Stimulated activated CD4-positive, alpha-beta T cell treated with anti-CD3 and anti-CD28 coated beads, Interleukin-4, amount 100 ng/mL, for 24 hours (primary cell): ENCODE measurements around the gene PTPRN2.
"Not testable (repeated sequence)": the region's sequence is repeated elsewhere in the genome, so short reads cannot be mapped to it uniquely, and the experiment has no call there.

Experiments
- DNase-seq: peaks from one replicate; pipeline ENCODE4 v3.0.0-alpha.2; 2020

The PTPRN2 gene

GRCh38 chr7:157569967-157570366 lies 1017.7 kb downstream of the PTPRN2 start:
- no peak for DNase-seq

DNA sequence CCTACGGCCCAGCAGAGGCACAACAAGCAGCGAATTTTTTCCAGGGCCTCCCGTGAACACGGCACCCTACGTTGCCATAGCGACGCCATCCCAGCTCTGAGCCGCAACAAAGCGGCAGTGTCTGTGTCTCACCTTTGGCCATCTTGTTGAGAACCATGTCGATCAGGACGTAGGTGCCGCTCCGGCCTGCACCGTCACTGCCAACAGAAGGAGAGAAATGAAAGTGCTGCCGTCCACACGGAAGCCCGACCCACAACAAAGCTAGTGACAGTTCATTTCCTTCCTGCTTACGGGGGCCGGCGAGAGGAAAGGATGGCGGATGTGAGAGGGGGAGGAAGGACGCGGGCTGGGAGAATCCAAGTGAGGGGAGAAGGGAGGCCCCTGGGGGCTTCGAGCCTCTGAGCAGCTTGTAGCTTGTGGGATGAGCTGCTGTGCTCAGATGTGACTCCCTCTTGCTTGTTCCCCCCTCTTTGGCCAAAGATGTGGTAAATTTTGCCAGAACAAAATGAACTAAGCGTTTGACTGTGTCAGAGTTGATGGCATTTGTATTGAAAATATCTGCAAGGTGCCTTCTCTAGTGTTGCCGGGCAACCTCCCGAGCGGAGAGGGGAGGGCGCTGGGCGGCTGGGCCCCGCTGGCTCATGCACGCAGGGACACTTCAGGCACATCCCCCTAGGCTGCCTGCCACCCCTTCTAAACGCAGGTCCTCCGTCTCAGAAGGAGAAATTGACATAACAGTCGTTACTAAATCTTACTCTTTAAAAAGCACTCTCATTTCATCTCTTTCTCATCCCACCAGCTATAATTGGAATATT lies 1018.6 kb downstream of the PTPRN2 start:
- peak; percentile 54 for DNase-seq

- DNase-seq, result no peak
These were observed 1019.4 kb downstream of the PTPRN2 start for GRCh38 chr7:157568106-157568769.

DNA sequence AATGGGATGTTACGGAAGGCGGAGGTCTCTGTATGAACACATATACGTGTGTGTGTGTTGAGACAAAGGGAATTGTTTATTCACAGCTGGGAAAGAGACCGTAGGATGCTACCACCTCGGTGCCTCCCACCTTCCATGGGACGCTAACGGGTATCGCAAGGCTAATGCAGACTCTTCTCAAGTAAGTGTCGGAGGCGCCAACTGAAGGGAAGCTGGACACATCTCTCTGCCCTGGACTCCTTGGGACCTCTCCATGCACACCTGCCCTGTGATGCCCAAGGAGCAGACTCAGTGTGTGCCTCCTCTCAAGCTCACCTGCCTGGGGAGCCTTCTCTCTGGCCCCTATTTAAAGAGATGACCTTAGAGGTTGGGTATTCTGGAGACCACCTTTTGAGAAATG lies 1020.0 kb downstream of the PTPRN2 start:
- no peak for DNase-seq

DNA sequence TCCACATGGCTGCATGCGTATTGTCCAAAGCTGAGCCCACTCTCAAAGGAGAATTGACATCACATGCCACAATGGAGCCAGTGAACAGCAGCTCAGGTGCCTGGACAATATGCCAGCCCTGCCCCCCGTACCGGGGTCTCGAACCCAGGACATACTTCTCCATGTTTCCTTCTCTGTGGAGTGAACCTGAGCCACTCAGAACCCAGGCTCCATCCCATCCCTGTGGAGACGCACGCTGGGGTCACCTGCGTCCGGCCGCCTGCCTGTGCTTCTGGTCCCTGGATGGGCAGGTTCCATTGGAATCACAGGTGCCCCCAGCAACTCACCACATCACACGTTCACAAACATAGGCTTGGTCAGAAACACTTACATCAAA lies 1021.0 kb downstream of the PTPRN2 start:
- no peak for DNase-seq

DNA sequence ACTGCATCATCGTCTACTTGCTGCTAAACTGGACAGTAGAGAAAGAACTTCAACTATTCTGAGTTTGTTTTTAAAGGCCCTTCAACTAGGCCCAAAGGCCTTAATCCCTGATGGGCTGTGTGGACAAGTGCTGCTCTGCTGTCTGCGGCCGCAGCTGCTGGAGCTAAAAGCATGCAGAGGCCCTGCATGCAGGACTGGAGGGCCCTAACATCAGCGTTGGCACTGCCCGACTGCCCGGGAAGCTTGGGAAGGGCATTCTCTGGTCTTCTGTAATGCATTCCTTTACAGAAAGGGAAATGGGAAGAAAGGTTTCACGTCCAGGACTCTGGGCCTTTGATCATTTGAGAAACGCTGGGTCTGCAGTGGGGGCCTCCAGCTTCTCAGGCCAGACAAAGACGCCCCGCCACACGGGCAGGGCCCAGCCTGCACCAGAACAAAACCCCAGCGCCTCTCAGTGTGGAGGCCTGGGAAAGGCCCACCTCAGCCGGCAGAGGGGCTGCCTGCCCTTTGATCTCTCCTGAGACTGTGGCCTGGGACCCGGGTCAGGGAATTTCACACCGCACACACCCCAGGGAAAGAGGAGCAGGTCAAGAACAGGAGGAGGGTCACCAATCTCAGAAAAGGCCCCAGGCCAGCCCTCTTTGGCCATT lies 1021.5 kb downstream of the PTPRN2 start:
- no peak for DNase-seq

DNA sequence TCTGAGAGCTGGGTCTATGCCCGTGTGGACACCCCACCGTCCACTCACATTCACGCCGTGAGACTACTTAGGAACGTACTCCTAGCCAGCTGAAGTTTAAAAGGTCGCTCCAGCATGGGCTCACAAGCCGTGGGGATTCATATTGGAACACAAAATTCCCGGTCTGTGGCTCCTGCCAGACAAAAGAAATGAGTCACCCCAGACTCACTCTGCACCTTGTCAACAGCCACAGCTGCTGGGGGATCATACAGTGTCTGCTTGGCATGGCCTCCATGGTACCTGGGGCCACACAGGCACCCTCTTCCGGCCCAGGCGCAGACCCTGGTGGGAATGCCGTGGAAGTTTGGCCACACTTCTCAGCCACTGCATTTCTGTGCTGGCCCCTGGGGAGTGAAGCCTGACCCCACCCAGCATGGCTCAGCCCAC lies 1022.4 kb downstream of the PTPRN2 start:
- no peak for DNase-seq

GRCh38 chr7:157564517-157565177 lies 1023.0 kb downstream of the PTPRN2 start:
- DNase-seq, result no peak

- not testable (repeated sequence) for DNase-seq
These were observed 1024.0 kb downstream of the PTPRN2 start for GRCh38 chr7:157563467-157564135.

- DNase-seq, result not testable (repeated sequence)
These were observed 1024.9 kb downstream of the PTPRN2 start for GRCh38 chr7:157562522-157563398.

GRCh38 chr7:157561816-157562410 lies 1025.7 kb downstream of the PTPRN2 start:
- DNase-seq, result no peak

DNA sequence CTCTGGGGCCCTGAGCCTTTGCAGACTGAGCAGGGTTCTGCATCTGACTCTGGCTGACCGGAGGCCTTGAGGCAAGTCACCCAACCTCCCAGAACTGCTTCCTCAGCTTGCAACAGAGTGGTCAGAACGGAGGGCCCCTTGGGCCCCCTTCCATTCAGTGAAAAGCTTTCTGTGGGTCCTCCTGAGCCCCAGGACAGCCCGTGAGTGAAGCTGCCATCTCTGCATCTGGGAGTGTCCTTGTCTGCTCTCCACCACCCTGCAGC lies 1026.2 kb downstream of the PTPRN2 start:
- no peak for DNase-seq

DNA sequence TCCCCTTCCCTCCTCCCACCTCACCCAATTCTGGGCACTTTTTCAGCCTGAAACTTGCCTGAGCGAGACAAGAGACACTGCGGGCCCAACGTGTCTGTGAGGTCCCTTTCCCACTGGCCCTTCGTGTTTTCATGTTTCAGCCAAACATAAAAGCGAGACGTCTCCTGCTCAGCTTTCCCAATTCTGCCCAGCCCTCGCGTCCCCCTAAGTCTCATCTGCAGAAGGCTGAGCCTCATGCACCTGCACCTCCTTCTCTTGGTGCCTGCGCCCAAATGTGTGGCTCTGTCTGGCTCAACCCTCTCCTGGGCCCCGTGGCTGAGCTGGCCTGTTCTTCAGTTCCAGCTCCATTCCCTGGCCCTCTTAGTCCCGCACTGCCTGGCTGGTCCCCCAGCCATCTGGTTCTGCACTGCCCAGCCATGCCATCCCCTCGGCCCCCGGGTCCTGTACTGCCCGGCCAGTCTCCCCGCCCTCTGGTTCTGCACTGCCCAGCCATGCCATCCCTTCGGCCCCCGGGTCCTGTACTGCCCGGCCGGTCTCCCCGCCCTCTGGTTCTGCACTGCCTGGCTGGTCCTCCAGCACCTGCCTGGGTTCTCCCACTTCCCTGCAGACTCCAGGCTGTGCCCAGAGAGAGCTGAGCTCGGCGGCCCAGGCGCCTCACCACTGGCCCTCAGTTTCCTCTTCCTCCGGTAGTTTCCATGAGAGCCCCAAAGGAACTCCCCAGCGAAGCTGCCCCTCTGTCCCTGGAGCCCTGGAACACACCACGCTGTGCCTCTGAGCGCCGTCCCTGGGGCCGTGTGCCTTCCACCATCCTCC lies 1026.7 kb downstream of the PTPRN2 start:
- DNase-seq, result no peak

DNA sequence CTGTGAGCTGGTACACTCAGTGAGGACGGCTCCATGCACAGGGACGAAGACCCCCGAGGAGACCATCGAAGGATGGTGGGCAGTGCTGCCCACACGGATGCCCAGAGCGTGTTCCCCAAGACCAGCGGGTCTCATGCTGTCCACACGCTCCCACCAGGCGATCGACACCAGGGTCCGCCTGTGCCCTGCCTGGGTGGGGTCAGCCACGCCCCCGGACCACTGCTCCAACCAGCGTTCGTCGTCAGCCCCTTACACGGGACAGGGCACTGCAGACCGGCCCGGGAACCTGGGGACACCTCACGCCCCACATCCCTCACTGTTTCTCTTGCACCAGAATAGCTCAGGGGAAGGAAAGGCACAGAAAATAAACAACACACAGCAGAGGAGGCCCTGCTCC lies 1027.4 kb downstream of the PTPRN2 start:
- DNase-seq, result no peak

- DNase-seq, result no peak
These were observed 1027.9 kb downstream of the PTPRN2 start for GRCh38 chr7:157559596-157560257.

- DNase-seq, result no peak
These were observed 1028.6 kb downstream of the PTPRN2 start for GRCh38 chr7:157558875-157559595.

GRCh38 chr7:157558516-157558874 lies 1029.1 kb downstream of the PTPRN2 start:
- DNase-seq, result no peak

DNA sequence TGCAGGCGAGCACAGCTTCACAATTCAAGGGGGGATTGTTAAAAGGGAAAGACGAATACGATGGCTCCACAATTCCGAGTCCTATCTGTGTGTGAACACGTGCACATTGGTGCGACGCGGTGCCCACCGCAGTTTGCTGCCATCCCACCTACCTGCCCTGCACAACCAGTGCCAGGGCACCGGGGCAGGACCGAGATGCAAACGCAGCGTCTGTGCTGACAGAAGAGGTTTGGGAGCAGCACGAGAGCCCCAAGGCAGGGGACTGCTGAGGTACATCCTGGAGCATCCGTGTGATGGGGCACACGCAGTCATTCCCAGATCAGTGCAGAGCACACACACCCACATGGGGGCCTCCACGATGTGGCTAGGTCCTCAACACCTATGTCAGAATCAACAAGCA lies 1029.6 kb downstream of the PTPRN2 start:
- DNase-seq, result no peak

DNA sequence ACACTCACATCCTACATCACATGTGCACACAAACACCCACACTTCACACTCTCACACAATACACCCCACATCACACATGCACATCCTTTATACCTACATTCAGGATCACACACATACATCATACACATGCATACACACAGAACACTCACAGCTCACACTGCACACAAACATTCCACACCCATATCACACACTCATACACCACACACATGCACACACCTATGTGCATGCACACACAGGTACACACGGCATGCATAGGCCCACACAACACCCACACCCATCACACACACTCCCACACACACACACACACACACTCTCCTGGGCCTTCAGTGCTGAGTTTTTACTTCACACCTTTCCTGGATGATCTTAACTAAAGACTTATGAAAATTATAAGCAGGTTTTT lies 1030.4 kb downstream of the PTPRN2 start:
- DNase-seq, result no peak

DNA sequence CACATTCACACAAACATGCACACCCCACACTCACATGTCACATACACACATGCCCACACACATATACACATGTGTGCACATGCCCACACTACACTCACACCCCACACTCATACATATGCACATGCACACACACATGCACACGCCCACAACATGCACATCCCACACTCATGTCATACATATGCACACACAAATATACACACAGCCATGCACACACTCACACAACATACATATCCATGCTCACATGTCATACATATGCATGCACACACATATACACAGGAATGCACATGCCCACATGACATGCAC lies 1031.0 kb downstream of the PTPRN2 start:
- no peak for DNase-seq
